ENCODE results near the gene SSR3.

The SSR3 gene

DNA sequence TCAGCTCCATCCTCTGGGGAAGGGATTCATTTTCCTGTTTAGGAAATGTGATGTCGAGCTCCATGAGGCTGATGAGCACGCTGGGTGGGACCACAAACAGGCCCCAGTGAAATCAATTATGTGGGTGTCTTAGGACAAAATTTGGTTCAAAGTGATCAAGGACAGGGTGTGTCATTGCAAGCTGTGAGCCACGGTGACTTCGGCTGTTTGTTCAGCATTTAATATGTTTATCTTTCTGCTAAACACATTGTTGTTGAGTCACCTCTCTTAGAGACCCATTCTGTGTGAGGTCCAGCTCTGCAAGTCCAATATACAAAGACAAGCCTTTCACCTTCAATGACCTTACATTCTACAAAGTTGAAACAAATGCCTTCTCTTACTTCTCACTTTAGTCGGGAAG lies 41.3 kb downstream of the SSR3 start:
- no peak for ATAC-seq
- TF ChIP-seq TOX (CRISPR knock-in tag; IDR thresholded peaks at IDR 0.05; ENCODE audit: borderline replicate concordance) (no peak), CSDC2 (CRISPR knock-in tag; IDR thresholded peaks at IDR 0.05) (no peak), ZFP30 (CRISPR knock-in tag; IDR thresholded peaks at IDR 0.05) (no peak), ZNF565 (CRISPR knock-in tag; conservative IDR thresholded peaks at IDR 0.05; ENCODE audit: low read depth) (no peak), BACH2 (CRISPR knock-in tag; IDR thresholded peaks at IDR 0.05; ENCODE audit: borderline replicate concordance) (no peak), ESRRG (CRISPR knock-in tag; IDR thresholded peaks at IDR 0.05) (no peak), ISL1 (CRISPR knock-in tag; IDR thresholded peaks at IDR 0.05) (no peak), ZFP3 (CRISPR knock-in tag; IDR thresholded peaks at IDR 0.05) (no peak), TCF4 (CRISPR knock-in tag; IDR thresholded peaks at IDR 0.05; ENCODE audit: borderline replicate concordance) (no peak), ZNF8 (CRISPR knock-in tag; IDR thresholded peaks at IDR 0.05) (no peak), ARNTL (CRISPR knock-in tag; IDR thresholded peaks at IDR 0.05; ENCODE audit: borderline replicate concordance, low read depth) (no peak), ZNF70 (CRISPR knock-in tag; IDR thresholded peaks at IDR 0.05) (no peak), GLIS3 (CRISPR knock-in tag; IDR thresholded peaks at IDR 0.05) (no peak), RARB (CRISPR knock-in tag; IDR thresholded peaks at IDR 0.05) (no peak), OSR1 (CRISPR knock-in tag; IDR thresholded peaks at IDR 0.05) (no peak)
- TF ChIP-seq, protein P1, sequence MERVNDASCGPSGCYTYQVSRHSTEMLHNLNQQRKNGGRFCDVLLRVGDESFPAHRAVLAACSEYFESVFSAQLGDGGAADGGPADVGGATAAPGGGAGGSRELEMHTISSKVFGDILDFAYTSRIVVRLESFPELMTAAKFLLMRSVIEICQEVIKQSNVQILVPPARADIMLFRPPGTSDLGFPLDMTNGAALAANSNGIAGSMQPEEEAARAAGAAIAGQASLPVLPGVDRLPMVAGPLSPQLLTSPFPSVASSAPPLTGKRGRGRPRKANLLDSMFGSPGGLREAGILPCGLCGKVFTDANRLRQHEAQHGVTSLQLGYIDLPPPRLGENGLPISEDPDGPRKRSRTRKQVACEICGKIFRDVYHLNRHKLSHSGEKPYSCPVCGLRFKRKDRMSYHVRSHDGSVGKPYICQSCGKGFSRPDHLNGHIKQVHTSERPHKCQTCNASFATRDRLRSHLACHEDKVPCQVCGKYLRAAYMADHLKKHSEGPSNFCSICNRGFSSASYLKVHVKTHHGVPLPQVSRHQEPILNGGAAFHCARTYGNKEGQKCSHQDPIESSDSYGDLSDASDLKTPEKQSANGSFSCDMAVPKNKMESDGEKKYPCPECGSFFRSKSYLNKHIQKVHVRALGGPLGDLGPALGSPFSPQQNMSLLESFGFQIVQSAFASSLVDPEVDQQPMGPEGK (CRISPR knock-in tag; IDR thresholded peaks at IDR 0.05; ENCODE audit: borderline replicate concordance): no peak
- TF ChIP-seq, protein P2, sequence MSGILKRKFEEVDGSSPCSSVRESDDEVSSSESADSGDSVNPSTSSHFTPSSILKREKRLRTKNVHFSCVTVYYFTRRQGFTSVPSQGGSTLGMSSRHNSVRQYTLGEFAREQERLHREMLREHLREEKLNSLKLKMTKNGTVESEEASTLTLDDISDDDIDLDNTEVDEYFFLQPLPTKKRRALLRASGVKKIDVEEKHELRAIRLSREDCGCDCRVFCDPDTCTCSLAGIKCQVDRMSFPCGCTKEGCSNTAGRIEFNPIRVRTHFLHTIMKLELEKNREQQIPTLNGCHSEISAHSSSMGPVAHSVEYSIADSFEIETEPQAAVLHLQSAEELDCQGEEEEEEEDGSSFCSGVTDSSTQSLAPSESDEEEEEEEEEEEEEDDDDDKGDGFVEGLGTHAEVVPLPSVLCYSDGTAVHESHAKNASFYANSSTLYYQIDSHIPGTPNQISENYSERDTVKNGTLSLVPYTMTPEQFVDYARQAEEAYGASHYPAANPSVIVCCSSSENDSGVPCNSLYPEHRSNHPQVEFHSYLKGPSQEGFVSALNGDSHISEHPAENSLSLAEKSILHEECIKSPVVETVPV (CRISPR knock-in tag; IDR thresholded peaks at IDR 0.05): no peak
- TF ChIP-seq, protein P3, sequence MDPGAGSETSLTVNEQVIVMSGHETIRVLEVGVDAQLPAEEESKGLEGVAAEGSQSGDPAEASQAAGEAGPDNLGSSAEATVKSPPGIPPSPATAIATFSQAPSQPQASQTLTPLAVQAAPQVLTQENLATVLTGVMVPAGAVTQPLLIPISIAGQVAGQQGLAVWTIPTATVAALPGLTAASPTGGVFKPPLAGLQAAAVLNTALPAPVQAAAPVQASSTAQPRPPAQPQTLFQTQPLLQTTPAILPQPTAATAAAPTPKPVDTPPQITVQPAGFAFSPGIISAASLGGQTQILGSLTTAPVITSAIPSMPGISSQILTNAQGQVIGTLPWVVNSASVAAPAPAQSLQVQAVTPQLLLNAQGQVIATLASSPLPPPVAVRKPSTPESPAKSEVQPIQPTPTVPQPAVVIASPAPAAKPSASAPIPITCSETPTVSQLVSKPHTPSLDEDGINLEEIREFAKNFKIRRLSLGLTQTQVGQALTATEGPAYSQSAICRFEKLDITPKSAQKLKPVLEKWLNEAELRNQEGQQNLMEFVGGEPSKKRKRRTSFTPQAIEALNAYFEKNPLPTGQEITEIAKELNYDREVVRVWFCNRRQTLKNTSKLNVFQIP (CRISPR knock-in tag; IDR thresholded peaks at IDR 0.05; ENCODE audit: borderline replicate concordance, low read depth): no peak
- TF ChIP-seq, protein P4, sequence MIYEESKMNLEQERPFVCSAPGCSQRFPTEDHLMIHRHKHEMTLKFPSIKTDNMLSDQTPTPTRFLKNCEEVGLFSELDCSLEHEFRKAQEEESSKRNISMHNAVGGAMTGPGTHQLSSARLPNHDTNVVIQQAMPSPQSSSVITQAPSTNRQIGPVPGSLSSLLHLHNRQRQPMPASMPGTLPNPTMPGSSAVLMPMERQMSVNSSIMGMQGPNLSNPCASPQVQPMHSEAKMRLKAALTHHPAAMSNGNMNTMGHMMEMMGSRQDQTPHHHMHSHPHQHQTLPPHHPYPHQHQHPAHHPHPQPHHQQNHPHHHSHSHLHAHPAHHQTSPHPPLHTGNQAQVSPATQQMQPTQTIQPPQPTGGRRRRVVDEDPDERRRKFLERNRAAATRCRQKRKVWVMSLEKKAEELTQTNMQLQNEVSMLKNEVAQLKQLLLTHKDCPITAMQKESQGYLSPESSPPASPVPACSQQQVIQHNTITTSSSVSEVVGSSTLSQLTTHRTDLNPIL (CRISPR knock-in tag; IDR thresholded peaks at IDR 0.05; ENCODE audit: low read depth): no peak

DNA sequence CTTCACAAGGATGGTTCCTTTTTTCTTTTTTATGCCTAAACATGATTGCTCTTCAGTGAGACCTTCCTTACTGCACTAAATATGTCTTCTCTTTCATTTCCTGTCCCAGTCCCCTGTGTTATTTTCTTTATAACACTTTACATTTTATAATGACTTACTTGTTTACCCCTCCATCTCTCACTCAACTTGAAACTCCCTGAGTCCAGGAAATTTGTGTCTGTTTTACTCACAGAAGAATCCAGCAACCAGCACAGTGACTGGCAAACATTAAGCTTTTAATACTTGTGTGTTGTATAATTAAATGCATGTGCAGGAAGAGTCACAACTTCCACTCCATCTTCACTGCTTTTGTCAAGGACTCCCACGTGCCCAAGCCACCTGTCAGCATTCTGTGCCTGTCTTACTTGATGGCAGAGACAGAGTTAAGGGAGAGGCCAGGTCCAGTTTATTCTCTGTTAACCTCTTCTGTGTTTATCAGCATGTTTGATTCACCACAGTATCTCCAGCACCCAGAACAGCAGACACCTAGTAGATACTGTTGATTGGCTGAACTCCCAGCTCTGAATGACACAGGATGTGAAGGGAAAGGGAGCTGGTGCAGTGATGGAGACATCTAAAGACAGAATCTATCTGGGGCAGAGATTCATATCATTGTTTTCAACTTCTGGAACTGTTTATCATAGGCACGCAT lies 42.8 kb downstream of the SSR3 start:
- TF ChIP-seq, protein P5, sequence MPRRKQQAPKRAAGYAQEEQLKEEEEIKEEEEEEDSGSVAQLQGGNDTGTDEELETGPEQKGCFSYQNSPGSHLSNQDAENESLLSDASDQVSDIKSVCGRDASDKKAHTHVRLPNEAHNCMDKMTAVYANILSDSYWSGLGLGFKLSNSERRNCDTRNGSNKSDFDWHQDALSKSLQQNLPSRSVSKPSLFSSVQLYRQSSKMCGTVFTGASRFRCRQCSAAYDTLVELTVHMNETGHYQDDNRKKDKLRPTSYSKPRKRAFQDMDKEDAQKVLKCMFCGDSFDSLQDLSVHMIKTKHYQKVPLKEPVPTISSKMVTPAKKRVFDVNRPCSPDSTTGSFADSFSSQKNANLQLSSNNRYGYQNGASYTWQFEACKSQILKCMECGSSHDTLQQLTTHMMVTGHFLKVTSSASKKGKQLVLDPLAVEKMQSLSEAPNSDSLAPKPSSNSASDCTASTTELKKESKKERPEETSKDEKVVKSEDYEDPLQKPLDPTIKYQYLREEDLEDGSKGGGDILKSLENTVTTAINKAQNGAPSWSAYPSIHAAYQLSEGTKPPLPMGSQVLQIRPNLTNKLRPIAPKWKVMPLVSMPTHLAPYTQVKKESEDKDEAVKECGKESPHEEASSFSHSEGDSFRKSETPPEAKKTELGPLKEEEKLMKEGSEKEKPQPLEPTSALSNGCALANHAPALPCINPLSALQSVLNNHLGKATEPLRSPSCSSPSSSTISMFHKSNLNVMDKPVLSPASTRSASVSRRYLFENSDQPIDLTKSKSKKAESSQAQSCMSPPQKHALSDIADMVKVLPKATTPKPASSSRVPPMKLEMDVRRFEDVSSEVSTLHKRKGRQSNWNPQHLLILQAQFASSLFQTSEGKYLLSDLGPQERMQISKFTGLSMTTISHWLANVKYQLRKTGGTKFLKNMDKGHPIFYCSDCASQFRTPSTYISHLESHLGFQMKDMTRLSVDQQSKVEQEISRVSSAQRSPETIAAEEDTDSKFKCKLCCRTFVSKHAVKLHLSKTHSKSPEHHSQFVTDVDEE (CRISPR knock-in tag; IDR thresholded peaks at IDR 0.05): no peak
- no peak for TF ChIP-seq BACH2 (CRISPR knock-in tag; IDR thresholded peaks at IDR 0.05; ENCODE audit: borderline replicate concordance)
- peak; percentile 11 for ATAC-seq

Measured in SK-N-SH treated with all-trans-retinoic acid at 6 μM for 48 hours (cell line).